Measurements from ENCODE around the gene NELFA. TPM values are rescaled to one million over a fixed set of nuclear protein-coding genes. Genes with fewer than 3 reads are reported as not detected.

NELFA gene
- total RNA-seq, 1 experiment from 2014 or later: 27.0 TPM

- DNase-seq (ENCODE audit: low read depth, low spot score) (no peak), ATAC-seq (no peak)
- Histone ChIP-seq H3K36me3 (ENCODE audit: control insufficient read depth, insufficient read depth, low read length) (no peaks in the 10 kb centered on the region), H3K27me3 (ENCODE audit: control insufficient read depth, insufficient read depth, low read length) (no peaks in the 10 kb centered on the region), H3K4me3 (ENCODE audit: low read depth in 2 of 2, low read length in 2 of 2) (no peak overlapping the region), H3K9me3 (ENCODE audit: control insufficient read depth, insufficient read depth, low read depth, low read length) (no peaks in the 10 kb centered on the region), H3K4me1 (ENCODE audit: control insufficient read depth, insufficient read depth, low read length) (no peaks in the 10 kb centered on the region; the same call in 1 of the 2 replicates), H3K27ac (ENCODE audit: low read length) (no peak overlapping the region)
- ChIA-PET POLR2A (no interaction called here), CTCF (no interaction called here)
- intact Hi-C loops (cut with micrococcal nuclease; ENCODE audit: unreplicated experiment) (no loop called here), in situ Hi-C loops (cut with HindIII; ENCODE audit: low pct_unique_long_range_greater_than_20kb, low sequenced_read_pairs) (no loop called here)
- BruUV-seq (replicated peaks): no TSS peak
- TF ChIP-seq POLR2AphosphoS5 (IDR thresholded peaks at IDR 0.05; ENCODE audit: low read depth, low read length): no peak
- no peak for TF ChIP-seq TCF7L2 (IDR thresholded peaks at IDR 0.05; ENCODE audit: low read depth, low read length)
- no peak for TF ChIP-seq SIN3A (IDR thresholded peaks at IDR 0.05; ENCODE audit: borderline replicate concordance, insufficient read depth, low read depth, low read length)
- TF ChIP-seq, protein P1, sequence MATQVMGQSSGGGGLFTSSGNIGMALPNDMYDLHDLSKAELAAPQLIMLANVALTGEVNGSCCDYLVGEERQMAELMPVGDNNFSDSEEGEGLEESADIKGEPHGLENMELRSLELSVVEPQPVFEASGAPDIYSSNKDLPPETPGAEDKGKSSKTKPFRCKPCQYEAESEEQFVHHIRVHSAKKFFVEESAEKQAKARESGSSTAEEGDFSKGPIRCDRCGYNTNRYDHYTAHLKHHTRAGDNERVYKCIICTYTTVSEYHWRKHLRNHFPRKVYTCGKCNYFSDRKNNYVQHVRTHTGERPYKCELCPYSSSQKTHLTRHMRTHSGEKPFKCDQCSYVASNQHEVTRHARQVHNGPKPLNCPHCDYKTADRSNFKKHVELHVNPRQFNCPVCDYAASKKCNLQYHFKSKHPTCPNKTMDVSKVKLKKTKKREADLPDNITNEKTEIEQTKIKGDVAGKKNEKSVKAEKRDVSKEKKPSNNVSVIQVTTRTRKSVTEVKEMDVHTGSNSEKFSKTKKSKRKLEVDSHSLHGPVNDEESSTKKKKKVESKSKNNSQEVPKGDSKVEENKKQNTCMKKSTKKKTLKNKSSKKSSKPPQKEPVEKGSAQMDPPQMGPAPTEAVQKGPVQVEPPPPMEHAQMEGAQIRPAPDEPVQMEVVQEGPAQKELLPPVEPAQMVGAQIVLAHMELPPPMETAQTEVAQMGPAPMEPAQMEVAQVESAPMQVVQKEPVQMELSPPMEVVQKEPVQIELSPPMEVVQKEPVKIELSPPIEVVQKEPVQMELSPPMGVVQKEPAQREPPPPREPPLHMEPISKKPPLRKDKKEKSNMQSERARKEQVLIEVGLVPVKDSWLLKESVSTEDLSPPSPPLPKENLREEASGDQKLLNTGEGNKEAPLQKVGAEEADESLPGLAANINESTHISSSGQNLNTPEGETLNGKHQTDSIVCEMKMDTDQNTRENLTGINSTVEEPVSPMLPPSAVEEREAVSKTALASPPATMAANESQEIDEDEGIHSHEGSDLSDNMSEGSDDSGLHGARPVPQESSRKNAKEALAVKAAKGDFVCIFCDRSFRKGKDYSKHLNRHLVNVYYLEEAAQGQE (IDR thresholded peaks at IDR 0.05; ENCODE audit: insufficient read depth in 1 of 2, low read depth in 2 of 2, low read length in 1 of 2): no peak
- no peak for TF ChIP-seq CTCF (IDR thresholded peaks at IDR 0.05)
Measured at GRCh38 chr4:2047031-2047660, 38.4 kb upstream of the NELFA start.

DNA sequence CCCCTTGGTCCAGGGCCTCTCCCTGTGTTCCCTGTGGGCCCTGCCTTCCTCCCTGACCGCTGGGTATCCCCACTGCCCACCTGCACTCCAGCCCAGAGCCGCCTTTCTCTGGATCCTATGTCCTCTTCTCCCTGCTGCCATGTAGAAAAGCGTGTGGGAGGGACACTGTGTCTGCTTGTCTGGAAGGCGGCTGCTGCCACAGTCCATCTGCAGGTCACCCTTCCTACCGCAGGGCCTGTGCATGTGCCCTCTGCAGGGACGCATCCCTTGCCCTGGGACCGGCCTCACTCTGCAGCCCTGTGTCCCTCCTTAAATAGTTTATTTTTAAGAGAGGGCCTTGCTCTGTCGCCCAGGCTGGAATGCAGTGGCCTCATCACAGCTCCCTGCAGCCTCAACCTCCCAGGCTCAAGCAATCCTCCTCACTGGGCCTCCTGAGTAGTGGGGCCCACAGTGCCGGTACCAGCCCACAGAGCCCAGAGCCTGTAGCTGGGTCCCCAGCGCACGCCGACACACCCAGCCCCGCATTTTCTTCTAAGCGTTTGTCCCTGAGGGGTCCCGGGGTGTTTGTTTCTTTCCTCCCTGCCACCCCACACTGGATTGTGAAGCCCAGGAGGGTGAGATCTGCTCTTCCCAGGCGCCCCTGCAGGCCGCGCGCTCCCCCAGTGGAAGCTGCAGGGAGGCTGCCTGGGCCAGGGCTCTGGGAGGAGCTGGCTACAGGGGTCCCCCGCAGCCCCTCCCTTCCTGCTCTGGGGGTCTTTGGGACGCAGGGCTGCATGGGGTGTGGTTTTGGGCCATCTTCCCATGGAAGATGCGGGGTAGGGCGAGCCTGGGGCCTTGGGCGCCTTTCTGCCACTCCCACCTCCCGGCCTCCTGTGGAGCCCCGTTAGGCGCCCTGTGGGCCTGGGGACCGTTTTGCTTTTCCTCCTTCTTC, 37.5 kb upstream of the NELFA start:
- DNase-seq (ENCODE audit: low read depth, low spot score) (no peak), ATAC-seq (peak; percentile 16; the same call in 1 of the 2 replicates)
- POLR2A ChIA-PET: no interaction called here
- H3K9me3 ChIP-seq (ENCODE audit: control insufficient read depth, insufficient read depth, low read depth, low read length): no peaks in the 10 kb centered on the region
- H3K4me3 ChIP-seq (ENCODE audit: low read depth in 2 of 2, low read length in 2 of 2): no peak overlapping the region
- in situ Hi-C loops (cut with HindIII; ENCODE audit: low pct_unique_long_range_greater_than_20kb, low sequenced_read_pairs) (no loop called here), intact Hi-C loops (cut with micrococcal nuclease; ENCODE audit: unreplicated experiment) (no loop called here)
- H3K4me1 ChIP-seq (ENCODE audit: control insufficient read depth, insufficient read depth, low read length): no peaks in the 10 kb centered on the region; the same call in 1 of the 2 replicates
- H3K27ac ChIP-seq (ENCODE audit: low read length): no peak overlapping the region
- BruUV-seq (replicated peaks): no TSS peak
- H3K36me3 ChIP-seq (ENCODE audit: control insufficient read depth, insufficient read depth, low read length): no peaks in the 10 kb centered on the region
- no peaks in the 10 kb centered on the region for H3K27me3 ChIP-seq (ENCODE audit: control insufficient read depth, insufficient read depth, low read length)
- CTCF ChIA-PET: no interaction called here
- no peak for TF ChIP-seq TCF7L2 (IDR thresholded peaks at IDR 0.05; ENCODE audit: low read depth, low read length)
- no peak for TF ChIP-seq SIN3A (IDR thresholded peaks at IDR 0.05; ENCODE audit: borderline replicate concordance, insufficient read depth, low read depth, low read length)
- TF ChIP-seq POLR2AphosphoS5 (IDR thresholded peaks at IDR 0.05; ENCODE audit: low read depth, low read length): no peak
- TF ChIP-seq, protein P1 (IDR thresholded peaks at IDR 0.05; ENCODE audit: insufficient read depth in 1 of 2, low read depth in 2 of 2, low read length in 1 of 2): no peak
- TF ChIP-seq CTCF (IDR thresholded peaks at IDR 0.05): no peak
